Upper lobe of left lung (tissue), 4 donors: ENCODE measurements around the gene FNDC3A.

Source experiments
- CTCF ChIP-seq, 6 experiments: fragments of 450-650 bp in 4 of 6; fragments of 200-600 bp in 2 of 6; sonication (generic) in 2 of 6; IDR thresholded peaks; one replicate each; pipeline ENCODE4 v1.5.1; 2016 to 2019; ENCODE audit warnings: antibody characterized with exemption in 6 of 6
- POLR2AphosphoS5 ChIP-seq, 2 donors: sonication (generic); formaldehyde crosslinking; IDR thresholded peaks; one replicate each; pipeline ENCODE4 v1.5.1; 2017; ENCODE audit warnings: antibody characterized with exemption in 2 of 2

- TF ChIP-seq CTCF (IDR thresholded peaks at IDR 0.05) (no peak), POLR2AphosphoS5 (IDR thresholded peaks at IDR 0.05) (no peak)
Observed at GRCh38 chr13:49171359-49171758, 195.6 kb downstream of the FNDC3A start.
